Neuronal stem cell (in vitro differentiated cells): Measurements from ENCODE around the gene ZFP30.

Experiments used
- DNase-seq: peaks from one replicate; pipeline ENCODE4 v3.0.0-alpha.2; 2013; ENCODE audit warnings: low spot score
- H2AFZ ChIP-seq: one replicate; pipeline ENCODE4 v1.6.1; 2013; ENCODE audit warnings: mild to moderate bottlenecking, low read length, inconsistent platforms
- H2AK5ac ChIP-seq: 2 replicates; pipeline ENCODE4 v1.6.1; 2013; ENCODE audit warnings: low read depth, mild to moderate bottlenecking, inconsistent platforms, low read length, moderate library complexity, mixed read lengths
- H2BK120ac ChIP-seq: 2 replicates; pipeline ENCODE4 v1.6.1; 2013; ENCODE audit warnings: low read depth, mild to moderate bottlenecking, inconsistent platforms, low read length, moderate library complexity, mixed read lengths
- H2BK12ac ChIP-seq: one replicate; pipeline ENCODE4 v1.6.1; 2013; ENCODE audit warnings: low read length, inconsistent platforms
- H2BK15ac ChIP-seq: 2 replicates; pipeline ENCODE4 v1.6.1; 2013; ENCODE audit warnings: mild to moderate bottlenecking, low read length, inconsistent platforms, mixed read lengths
- H2BK5ac ChIP-seq: one replicate; pipeline ENCODE4 v1.6.1; 2013; ENCODE audit warnings: inconsistent platforms, mild to moderate bottlenecking, low read length, moderate library complexity
- H3K14ac ChIP-seq: one replicate; pipeline ENCODE4 v1.6.1; 2013; ENCODE audit warnings: low read length, inconsistent platforms
- H3K18ac ChIP-seq: 2 replicates; pipeline ENCODE4 v1.6.1; 2013; ENCODE audit warnings: low read length, inconsistent platforms
- H3K23ac ChIP-seq: 2 replicates; pipeline ENCODE4 v1.6.1; 2013; ENCODE audit warnings: low read depth, mild to moderate bottlenecking, mixed read lengths, low read length, inconsistent platforms; ENCODE audit not compliant: poor library complexity
- H3K27ac ChIP-seq: replicated peaks from 3 replicates; pipeline ENCODE4 v1.5.1; 2013; ENCODE audit warnings: low read length, inconsistent platforms
- H3K27me3 ChIP-seq, 3 experiments: 2 replicates each; pipeline ENCODE4 v1.6.1; 2013; ENCODE audit warnings: low read length in 3 of 3, mild to moderate bottlenecking in 2 of 3, inconsistent platforms in 1 of 3, low read depth in 1 of 3, mixed read lengths in 1 of 3, moderate library complexity in 1 of 3; ENCODE audit not compliant: control insufficient read depth in 3 of 3, insufficient read depth in 3 of 3
- H3K36me3 ChIP-seq, 2 donors: replicated peaks in 1 of 2; 2 replicates each; pipeline ENCODE4 v1.6.1; 2013; ENCODE audit warnings: low read length in 2 of 2; ENCODE audit not compliant: control insufficient read depth in 2 of 2, insufficient read depth in 2 of 2
- H3K4ac ChIP-seq: 2 replicates; pipeline ENCODE4 v1.6.1; 2013; ENCODE audit warnings: inconsistent platforms, mild to moderate bottlenecking, low read length, moderate library complexity
- H3K4me1 ChIP-seq, 2 donors: 1 replicate in 1 of 2; 2 replicates in 1 of 2; pipeline ENCODE4 v1.6.1; 2013; ENCODE audit warnings: low read length in 2 of 2, low read depth in 1 of 2; ENCODE audit not compliant: control insufficient read depth in 2 of 2, insufficient read depth in 1 of 2
- H3K4me2 ChIP-seq: one replicate; pipeline ENCODE4 v1.6.1; 2013; ENCODE audit warnings: mild to moderate bottlenecking, low read length, inconsistent platforms; ENCODE audit not compliant: insufficient read depth, poor library complexity, severe bottlenecking
- H3K4me3 ChIP-seq, 2 donors: 2 replicates each; pipeline ENCODE4 v1.5.1; 2013; ENCODE audit warnings: low read length in 2 of 2, mild to moderate bottlenecking in 2 of 2, inconsistent platforms in 1 of 2, moderate library complexity in 1 of 2
- H3K79me1 ChIP-seq: one replicate; pipeline ENCODE4 v1.6.1; 2013; ENCODE audit warnings: low read depth, mild to moderate bottlenecking, inconsistent platforms, low read length, moderate library complexity
- H3K9ac ChIP-seq: one replicate; pipeline ENCODE4 v1.6.1; 2013; ENCODE audit warnings: mild to moderate bottlenecking, low read depth, low read length, inconsistent platforms; ENCODE audit not compliant: poor library complexity
- H3K9me3 ChIP-seq, 2 donors: replicated peaks in 1 of 2; 2 replicates each; pipeline versions ENCODE3 to v1.6.1; 2013; ENCODE audit warnings: low read length in 2 of 2, mild to moderate bottlenecking in 2 of 2, inconsistent platforms in 1 of 2, low read depth in 1 of 2, mixed read lengths in 1 of 2, moderate library complexity in 1 of 2; ENCODE audit not compliant: control insufficient read depth in 2 of 2, insufficient read depth in 1 of 2
- H4K8ac ChIP-seq: one replicate; pipeline ENCODE4 v1.6.1; 2013; ENCODE audit warnings: low read depth, mild to moderate bottlenecking, inconsistent platforms, low read length, moderate library complexity
- H4K91ac ChIP-seq: one replicate; pipeline ENCODE4 v1.6.1; 2013; ENCODE audit warnings: low read length, low read depth, mild to moderate bottlenecking, inconsistent platforms; ENCODE audit not compliant: poor library complexity
- WGBS, 2 donors: extraction: QIAGEN DNeasy Blood & Tissue Kit; methylation state at CpG; one replicate each; pipeline ENCODE4 v1.1.7; 2013; ENCODE audit warnings: missing lambda C conversion rate in 2 of 2, mixed read lengths in 1 of 2; ENCODE audit not compliant: insufficient read length in 2 of 2, insufficient replicate concordance in 1 of 2; ENCODE audit errors: extremely low coverage in 2 of 2; 5-methylcytosine and 5-hydroxymethylcytosine counted together

ZFP30 gene

GRCh38 chr19:37635076-37636056 is 19.9 kb downstream of the ZFP30 start:
- Histone ChIP-seq H3K27me3 (no peaks in the 10 kb centered on the region), H3K4ac (no peak overlapping the region), H3K23ac (no peak overlapping the region), H3K14ac (no peak overlapping the region), H3K36me3 (peaks cover 14 to 68% of the 10 kb centered on the region in 2 donors), H3K79me1 (peaks cover under 1% of the 10 kb centered on the region), H3K27ac (no peak overlapping the region), H4K91ac (no peak overlapping the region), H2BK120ac (no peak overlapping the region), H3K9ac (no peak overlapping the region), H3K9me3 (peaks cover 18 to 92% of the 10 kb centered on the region in 2 donors), H3K18ac (no peak overlapping the region), H2AK5ac (no peak overlapping the region), H2BK12ac (no peak overlapping the region), H2BK15ac (no peak overlapping the region), H3K4me1 (no peaks in the 10 kb centered on the region), H4K8ac (no peak overlapping the region), H3K4me3 (no peak overlapping the region), H2AFZ (no peak overlapping the region), H2BK5ac (no peak overlapping the region), H3K4me2 (no peak overlapping the region)
- no CpG with 5 or more reads among the region's 11 CpGs for WGBS, 2 donors
- DNase-seq, result no peak

- Histone ChIP-seq H4K8ac (no peak overlapping the region), H3K4me1 (peaks cover 2 to 5% of the 10 kb centered on the region in 2 donors)
Measured at GRCh38 chr19:37594982-37595382, 60.3 kb downstream of the ZFP30 start.

DNA sequence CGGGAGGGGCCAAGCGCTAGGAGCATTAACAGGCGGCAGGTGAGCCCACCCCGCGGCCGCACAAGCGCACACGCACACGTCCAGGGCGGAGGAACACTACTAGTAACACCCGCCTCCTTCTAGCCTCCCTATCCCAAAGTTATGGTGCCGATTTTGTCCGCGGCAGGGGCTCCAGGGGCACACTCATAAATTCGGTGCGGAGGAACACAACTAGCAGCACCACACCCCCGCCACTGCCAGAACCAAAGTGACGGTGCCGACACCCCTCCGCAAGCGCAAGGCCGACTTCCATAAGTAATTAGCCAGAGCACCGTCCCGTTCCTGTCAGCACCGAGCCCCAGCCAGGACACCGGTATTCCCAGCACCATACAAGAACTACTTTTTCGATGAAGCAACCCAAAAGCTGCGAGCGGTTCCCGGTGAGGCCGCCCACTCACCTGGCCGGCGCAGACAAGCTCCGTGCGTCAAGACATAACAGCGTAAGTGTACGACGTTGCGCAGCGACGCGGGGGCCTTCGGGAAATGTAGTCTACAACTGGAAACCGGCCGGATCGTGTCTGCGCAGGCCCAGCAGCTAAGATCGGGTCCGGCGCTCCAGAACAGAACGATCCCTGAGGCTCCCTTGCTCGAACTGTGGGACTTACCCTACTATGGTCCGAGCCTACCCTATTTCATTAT is 60.8 kb downstream of the ZFP30 start, which contains the start of the genes ZNF540 and ZNF571:
ZNF540 (plus strand) TSS at position 573 of the 678 bp plus-strand sequence. CDS start 3,572 bp downstream, outside the sequence.
ZNF571 (minus strand) TSS at position 489 of the 678 bp plus-strand sequence. CDS start 8,116 bp downstream, outside the sequence.
- Histone ChIP-seq H4K91ac (no peak within 1 kb of the TSS), H3K4me1 (peaks cover 2 to 5% of the 10 kb centered on the region in 2 donors), H2BK120ac (no peak within 1 kb of the TSS), H3K14ac (peak within 1 kb of the TSS; percentile 97), H3K27me3 (no peaks in the 10 kb centered on the region), H3K4ac (no peak within 1 kb of the TSS), H4K8ac (no peak within 1 kb of the TSS), H3K9me3 (peaks cover 1 to 21% of the 10 kb centered on the region in 2 donors), H3K18ac (peak within 1 kb of the TSS; percentile 94), H2BK5ac (no peak within 1 kb of the TSS), H2AFZ (peak within 1 kb of the TSS; percentile 99), H3K4me3 (peak within 1 kb of the TSS; percentile 94 to 97), H3K36me3 (no peaks in the 10 kb centered on the region), H3K4me2 (peak within 1 kb of the TSS; percentile 99), H2AK5ac (no peak within 1 kb of the TSS), H3K79me1 (no peaks in the 10 kb centered on the region), H2BK12ac (no peak within 1 kb of the TSS), H3K23ac (peak within 1 kb of the TSS; percentile 65), H3K9ac (peak within 1 kb of the TSS; percentile 91), H2BK15ac (no peak within 1 kb of the TSS), H3K27ac (peak within 1 kb of the TSS; percentile 78)
- WGBS, 2 donors, result no CpG with 5 or more reads among the region's 53 CpGs
- DNase-seq, result peak; percentile 89

More at GRCh38 chr19:37594982-37595382, 60.3 kb downstream of the ZFP30 start:
- no CpG with 5 or more reads among the region's 20 CpGs for WGBS, 2 donors
- H2BK5ac ChIP-seq, result no peak overlapping the region
- peaks cover 1 to 21% of the 10 kb centered on the region in 2 donors for H3K9me3 ChIP-seq
- H4K91ac ChIP-seq, result no peak overlapping the region
- H3K4ac ChIP-seq, result no peak overlapping the region
- H3K14ac ChIP-seq, result no peak overlapping the region
- H3K27ac ChIP-seq, result no peak overlapping the region
- no peaks in the 10 kb centered on the region for H3K27me3 ChIP-seq
- H2AK5ac ChIP-seq, result no peak overlapping the region
- no peak overlapping the region for H3K23ac ChIP-seq
- H3K18ac ChIP-seq, result peak overlapping the region; percentile 61
- H3K9ac ChIP-seq, result peak overlapping the region; percentile 91
- no peak overlapping the region for H2BK12ac ChIP-seq
- H3K36me3 ChIP-seq, result no peaks in the 10 kb centered on the region
- H2AFZ ChIP-seq, result peak overlapping the region; percentile 99
- no peak overlapping the region for H2BK120ac ChIP-seq
- no peaks in the 10 kb centered on the region for H3K79me1 ChIP-seq
- DNase-seq, result no peak
- H2BK15ac ChIP-seq, result no peak overlapping the region
- H3K4me3 ChIP-seq, result peak overlapping the region; percentile 94 to 97
- peak overlapping the region; percentile 99 for H3K4me2 ChIP-seq

DNA sequence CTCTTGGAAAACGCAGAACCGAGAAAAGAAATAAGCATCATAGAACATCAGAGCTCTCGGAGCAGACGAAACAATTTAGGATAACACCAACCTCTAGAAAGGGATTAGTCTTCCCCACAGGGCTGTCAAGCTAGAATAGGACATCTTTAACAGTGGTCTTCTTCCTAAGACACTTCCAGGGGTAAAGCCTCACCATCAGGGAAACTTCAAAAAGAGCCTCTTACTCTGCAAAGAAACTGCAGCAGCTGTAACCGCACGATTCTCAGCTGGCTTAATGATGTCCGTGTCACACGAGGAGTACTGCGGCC is 61.3 kb downstream of the ZFP30 start:
- H3K27ac ChIP-seq, result no peak overlapping the region
- no peak overlapping the region for H2BK5ac ChIP-seq
- H4K91ac ChIP-seq, result no peak overlapping the region
- H3K9ac ChIP-seq, result peak overlapping the region; percentile 91
- H2BK120ac ChIP-seq, result no peak overlapping the region
- no peaks in the 10 kb centered on the region for H3K36me3 ChIP-seq
- WGBS, 2 donors, result no CpG with 5 or more reads among the region's 9 CpGs
- no peak overlapping the region for H4K8ac ChIP-seq
- H3K4ac ChIP-seq, result no peak overlapping the region
- H3K4me3 ChIP-seq, result peak overlapping the region; percentile 94 to 97
- peak overlapping the region; percentile 94 for H3K18ac ChIP-seq
- H2AK5ac ChIP-seq, result no peak overlapping the region
- no peak for DNase-seq
- H3K14ac ChIP-seq, result peak overlapping the region; percentile 83
- no peak overlapping the region for H2BK12ac ChIP-seq
- H3K79me1 ChIP-seq, result no peaks in the 10 kb centered on the region
- peak overlapping the region; percentile 99 for H2AFZ ChIP-seq
- H3K9me3 ChIP-seq, result peaks cover 1 to 21% of the 10 kb centered on the region in 2 donors
- no peak overlapping the region for H3K23ac ChIP-seq
- no peaks in the 10 kb centered on the region for H3K27me3 ChIP-seq
- H2BK15ac ChIP-seq, result no peak overlapping the region
- H3K4me1 ChIP-seq, result peaks cover 2 to 5% of the 10 kb centered on the region in 2 donors
- H3K4me2 ChIP-seq, result peak overlapping the region; percentile 99
